ENCODE data around the gene OR4D10. TPM values are rescaled to one million over a fixed set of nuclear protein-coding genes. Genes with fewer than 3 reads are reported as not detected.

OR4D10 gene
- total and polyA plus RNA-seq, 2 experiments from 2014 or later: not detected

DNA sequence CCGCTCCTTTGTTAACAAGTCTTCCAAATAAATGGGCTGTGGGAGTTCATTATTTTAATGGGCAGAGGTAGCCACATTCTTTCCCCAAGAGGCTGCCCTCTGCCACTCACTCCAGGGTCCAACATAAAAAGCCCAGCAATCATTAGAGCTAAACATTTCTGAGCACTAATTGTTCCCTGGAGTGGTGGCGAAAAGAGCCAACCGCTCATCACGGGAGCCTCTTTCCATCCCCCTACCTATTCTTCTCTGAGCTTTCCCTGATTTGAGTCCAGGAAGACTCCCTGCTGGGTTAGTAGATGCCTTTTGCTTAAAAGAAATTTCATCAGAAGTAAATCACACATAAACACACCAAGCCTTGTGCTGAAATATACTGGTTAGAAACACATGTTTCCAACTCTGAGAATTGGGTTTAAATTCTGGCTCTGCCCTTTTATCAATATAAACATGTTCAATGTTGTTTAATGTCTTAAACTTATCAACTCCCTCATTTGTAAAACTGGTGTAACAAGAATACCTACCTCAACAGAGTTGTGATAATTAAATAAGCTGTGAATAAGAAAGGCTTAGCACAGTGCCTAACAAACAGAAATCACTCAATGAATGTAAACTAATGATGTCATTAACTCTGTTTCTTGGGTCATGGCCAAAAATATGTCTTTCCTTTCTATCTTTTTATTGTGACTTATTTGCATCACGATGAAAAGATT, 46.6 kb upstream of the OR4D10 start, which contains the start of gene OR5A2:
TSS of gene OR5A2 (minus strand) at position 53 of the 707 bp plus-strand sequence. CDS start 3,460 bp downstream, outside the sequence.
- H3K4me1 ChIP-seq (ENCODE audit: insufficient read depth): peaks cover 18% of the 10 kb centered on the region
- H3K36me3 ChIP-seq (ENCODE audit: insufficient read depth): no peaks in the 10 kb centered on the region
- H3K27ac ChIP-seq (ENCODE audit: low read depth): peak within 1 kb of the TSS; percentile 43
- H3K79me2 ChIP-seq (replicated peaks; ENCODE audit: insufficient read depth): no peaks in the 10 kb centered on the region
- peak; percentile 86 for ATAC-seq
- DNase-seq (ENCODE audit: low spot score): peak; percentile 87
- TF ChIP-seq POLR2AphosphoS5 (IDR thresholded peaks at IDR 0.05; ENCODE audit: low read depth): no peak
- TF ChIP-seq ZNF114 (CRISPR knock-in tag; IDR thresholded peaks at IDR 0.05): no peak
- 0 out of 2 replicates have a peak, but pooled peaks have one; percentile 24 for TF ChIP-seq CREB1 (CRISPR knock-in tag; IDR thresholded peaks at IDR 0.05; ENCODE audit: low read depth)
- TF ChIP-seq ZNF462 (CRISPR knock-in tag; IDR thresholded peaks at IDR 0.05): peak; percentile 73
- no peak for TF ChIP-seq EZH2phosphoT487 (IDR thresholded peaks at IDR 0.05; ENCODE audit: unreplicated experiment)
- TF ChIP-seq NANOG (IDR thresholded peaks at IDR 0.05; ENCODE audit: borderline replicate concordance): 0 out of 2 replicates have a peak, but pooled peaks have one; percentile 3
- no peak for TF ChIP-seq CTCF (conservative IDR thresholded peaks at IDR 0.05; ENCODE audit: low read depth in 2 of 2)
- no peak for TF ChIP-seq JUNB (IDR thresholded peaks at IDR 0.05; ENCODE audit: unreplicated experiment)
- H2AFZ ChIP-seq: peak within 1 kb of the TSS; percentile 5
- no peaks in the 10 kb centered on the region for H3K27me3 ChIP-seq (ENCODE audit: insufficient read depth)
- Mint-ChIP-seq H3K4me1 (peaks cover 29% of the 10 kb centered on the region), H3K4me3 (peak within 1 kb of the TSS; percentile 56), H3K27ac (peak within 1 kb of the TSS; percentile 98), H3K9me3 (no peaks in the 10 kb centered on the region; the same call in 1 of the 3 replicates), H3K27me3 (ENCODE audit: insufficient read depth, low read depth, poor library complexity) (no peaks in the 10 kb centered on the region), H3K36me3 (ENCODE audit: low read depth) (no peaks in the 10 kb centered on the region)
- H4K20me1 ChIP-seq (replicated peaks; ENCODE audit: insufficient read depth): no peaks in the 10 kb centered on the region
- peak within 1 kb of the TSS; percentile 30 for H3K4me2 ChIP-seq
- H3F3A ChIP-seq (replicated peaks; ENCODE audit: low read depth): no peaks in the 10 kb centered on the region
- peak within 1 kb of the TSS; percentile 4; the same call in 1 of the 2 replicates for H3K4me3 ChIP-seq
- H3K9me2 ChIP-seq (ENCODE audit: insufficient read depth): peaks cover 11% of the 10 kb centered on the region
